Naive thymus-derived CD4-positive, alpha-beta T cell (primary cell): ENCODE measurements around the gene RNU5B-1. TPM values are rescaled to one million over a fixed set of nuclear protein-coding genes. Genes with fewer than 3 reads are reported as not detected.
A peak's percentile ranks its signal among the peaks of the same experiment; 100 is the strongest.

Experiments
- ATAC-seq: fragments of 150-1000 bp; cut with Tn5 transposase; 2 replicates; pipeline ENCODE4 v1.10.0; 2021; ENCODE audit warnings: mild to moderate bottlenecking, moderate library complexity
- CTCF ChIA-PET: fragments of 350-600 bp; sonication (Branson Sonifier 250); formaldehyde crosslinking; loops from one replicate; lab custom pipeline; 2021; ENCODE audit warnings: antibody characterized with exemption; lab: Charles Lee
- POLR2A ChIA-PET: fragments of 350-600 bp; sonication (Branson Sonifier 250); formaldehyde crosslinking; loops from one replicate; lab custom pipeline; 2021; ENCODE audit warnings: antibody characterized with exemption, inconsistent platforms; lab: Charles Lee
- DNase-seq, 9 donors: peaks; one replicate each; pipeline versions ENCODE4 v3.0.0 to v3.0.0-alpha.2; 2020 to 2022; ENCODE audit warnings: mixed read lengths in 1 of 9
- H3K27ac ChIP-seq: one replicate; pipeline ENCODE4 v1.7.0; 2013; ENCODE audit warnings: mild to moderate bottlenecking, low read depth, low read length, moderate library complexity
- H3K27me3 ChIP-seq, 2 donors: one replicate each; pipeline ENCODE4 v1.7.0; 2013; ENCODE audit warnings: low read length in 2 of 2, mild to moderate bottlenecking in 2 of 2, moderate library complexity in 2 of 2; ENCODE audit not compliant: control insufficient read depth in 2 of 2, insufficient read depth in 2 of 2
- H3K36me3 ChIP-seq, 3 experiments: 1 replicate in 2 of 3; 2 replicates in 1 of 3; pipeline ENCODE4 v1.7.0; 2013; ENCODE audit warnings: low read length in 3 of 3, mild to moderate bottlenecking in 3 of 3, moderate library complexity in 1 of 3; ENCODE audit not compliant: insufficient read depth in 3 of 3, control insufficient read depth in 2 of 3
- H3K4me1 ChIP-seq, 2 donors: one replicate each; pipeline ENCODE4 v1.7.0; 2013; ENCODE audit warnings: low read length in 2 of 2, mild to moderate bottlenecking in 2 of 2, moderate library complexity in 1 of 2; ENCODE audit not compliant: control insufficient read depth in 2 of 2, insufficient read depth in 2 of 2
- H3K4me3 ChIP-seq: 2 replicates; pipeline ENCODE4 v1.7.0; 2013; ENCODE audit warnings: mild to moderate bottlenecking, low read length
- H3K9me3 ChIP-seq, 3 experiments: 1 replicate in 2 of 3; 2 replicates in 1 of 3; pipeline ENCODE4 v1.7.0; 2013; ENCODE audit warnings: low read length in 3 of 3; ENCODE audit not compliant: control insufficient read depth in 2 of 3
- H3K27ac Mint-ChIP-seq, 9 donors: one replicate each; pipeline ENCODE4 v1.8.0; 2020 to 2022; ENCODE audit warnings: mixed read lengths in 9 of 9, mild to moderate bottlenecking in 8 of 9, moderate library complexity in 5 of 9, inconsistent platforms in 2 of 9
- H3K27me3 Mint-ChIP-seq, 5 donors: one replicate each; pipeline ENCODE4 v1.8.0; 2021 to 2022; ENCODE audit warnings: mixed read lengths in 5 of 5, mild to moderate bottlenecking in 1 of 5
- H3K36me3 Mint-ChIP-seq, 5 donors: one replicate each; pipeline ENCODE4 v1.8.0; 2020 to 2022; ENCODE audit warnings: mixed read lengths in 5 of 5, mild to moderate bottlenecking in 3 of 5, inconsistent platforms in 1 of 5
- H3K4me1 Mint-ChIP-seq, 7 donors: one replicate each; pipeline ENCODE4 v1.8.0; 2020 to 2022; ENCODE audit warnings: mixed read lengths in 7 of 7, mild to moderate bottlenecking in 3 of 7, inconsistent platforms in 1 of 7
- H3K4me3 Mint-ChIP-seq, 10 donors: one replicate each; pipeline ENCODE4 v1.8.0; 2020 to 2022; ENCODE audit warnings: mild to moderate bottlenecking in 10 of 10, mixed read lengths in 10 of 10, moderate library complexity in 6 of 10, inconsistent platforms in 2 of 10
- H3K9me3 Mint-ChIP-seq, 11 donors: one replicate each; pipeline ENCODE4 v1.8.0; 2020 to 2022; ENCODE audit warnings: mixed read lengths in 11 of 11, mild to moderate bottlenecking in 4 of 11, inconsistent platforms in 1 of 11, moderate library complexity in 1 of 11
- intact Hi-C, 2 donors: fragments of 100-400 bp; cut with micrococcal nuclease; formaldehyde crosslinking; loops; one replicate each; pipeline ENCODE4 v1.15.1; 2023
- polyA plus RNA-seq, 2 donors: library from polyadenylated mRNA; unstranded; fragments of 300-500 nt; fragmentation: Illumina TruSeq; gene quantifications; one replicate each; pipeline ENCODE4 v1.2.3, GENCODE V29; 2021
- total RNA-seq, 6 experiments: library from RNA in 5 of 6; stranded (reverse) in 5 of 6; gene quantifications; 1 replicate in 5 of 6; 2 replicates in 1 of 6; pipeline ENCODE4 v1.2.3 and lab custom pipeline; 2021 to 2026

The RNU5B-1 gene
- total RNA-seq = 10 to 100 TPM in 1 of 5 experiments, not detected in 4; 18.9 TPM
- not detected for polyA plus RNA-seq
- 3.1 reads per million, percentile 16 among the genes with 10 or more reads in this experiment for total RNA-seq (lab: John Stamatoyannopoulos, UW)

DNA sequence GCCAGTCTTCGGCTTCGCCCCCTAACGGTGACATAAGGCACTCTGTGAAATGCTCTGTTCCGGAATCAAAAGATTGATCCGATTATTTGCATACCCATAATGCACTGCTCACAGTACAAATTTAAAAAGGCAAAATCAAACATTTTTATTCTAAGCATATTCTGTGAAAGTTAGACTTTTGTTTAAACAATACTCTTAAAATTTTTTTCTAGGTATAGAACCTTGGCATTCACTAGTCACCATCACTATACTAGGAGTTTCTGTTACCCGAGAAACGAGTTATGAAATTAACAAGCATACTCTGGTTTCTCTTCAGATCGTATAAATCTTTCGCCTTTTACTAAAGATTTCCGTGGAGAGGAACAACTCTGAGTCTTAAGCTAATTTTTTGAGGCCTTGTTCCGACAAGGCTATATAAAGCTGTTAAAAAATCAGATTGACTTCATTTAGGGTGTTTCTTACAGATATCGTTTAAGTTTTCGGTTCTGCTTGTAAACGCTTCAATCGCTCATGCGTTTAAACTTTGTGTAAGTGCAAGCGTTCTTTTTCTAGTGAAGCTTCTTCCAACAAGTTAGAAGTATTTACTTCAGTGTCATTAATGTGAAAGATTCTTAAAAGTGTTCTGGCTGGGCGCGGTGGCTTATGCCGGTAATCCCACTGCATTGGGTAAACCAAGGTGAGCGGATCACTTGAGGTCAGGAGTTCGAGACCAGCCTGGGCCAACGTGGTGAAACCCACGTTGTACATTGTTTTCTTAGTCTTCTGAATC, at the start of gene RNU5B-1:
Gene RNU5B-1, plus strand, starts transcription at position 297 of the 769 bp plus-strand sequence.
- Mint-ChIP-seq H3K4me1 (peaks cover 4 to 35% (median 31%) of the 10 kb centered on the region in 7 donors), H3K36me3 (peaks cover 0 to 5% (median 0%) of the 10 kb centered on the region in 5 donors), H3K27me3 (peaks cover 0 to 11% (median 0%) of the 10 kb centered on the region in 5 donors), H3K9me3 (peaks cover 0 to 14% (median 0%) of the 10 kb centered on the region in 11 donors), H3K4me3 (peak within 1 kb of the TSS; percentile 91 to 99 (median 97)), H3K27ac (peak within 1 kb of the TSS; percentile 96 to 100 (median 99))
- intact Hi-C loops = loop anchor here (1.0 to 10.0 kb wide), 19 partner anchors 8 to 1212 kb away; partner anchors contain the start of genes CLPX (in 2 of the 2), PARP16 (in 2 of the 2), PDCD7 (in 2 of the 2) and RNU5A-1 (in 2 of the 2)
- peaks cover 0 to 9% of the 10 kb centered on the region in 2 donors for H3K4me1 ChIP-seq
- H3K27ac ChIP-seq = peak within 1 kb of the TSS; percentile 83
- no peaks in the 10 kb centered on the region for H3K9me3 ChIP-seq
- no peaks in the 10 kb centered on the region for H3K27me3 ChIP-seq
- peak; percentile 89 for ATAC-seq
- DNase-seq = peak; percentile 40 to 94 (median 88)
- CTCF ChIA-PET = interaction anchor here (1.0 to 1.2 kb wide), 2 partner anchors 10 to 14 kb away, joined by 3 read pairs; no protein-coding TSS in a partner anchor
- H3K4me3 ChIP-seq = peak within 1 kb of the TSS; percentile 60
- no peaks in the 10 kb centered on the region for H3K36me3 ChIP-seq
- POLR2A ChIA-PET = interaction anchor here (0.6 to 3.6 kb wide), 21 partner anchors 8 to 1801 kb away, joined by 3 to 52 read pairs (median 6); partner anchors contain the start of genes CLPX, PARP16, PPIB and RAB11A

DNA sequence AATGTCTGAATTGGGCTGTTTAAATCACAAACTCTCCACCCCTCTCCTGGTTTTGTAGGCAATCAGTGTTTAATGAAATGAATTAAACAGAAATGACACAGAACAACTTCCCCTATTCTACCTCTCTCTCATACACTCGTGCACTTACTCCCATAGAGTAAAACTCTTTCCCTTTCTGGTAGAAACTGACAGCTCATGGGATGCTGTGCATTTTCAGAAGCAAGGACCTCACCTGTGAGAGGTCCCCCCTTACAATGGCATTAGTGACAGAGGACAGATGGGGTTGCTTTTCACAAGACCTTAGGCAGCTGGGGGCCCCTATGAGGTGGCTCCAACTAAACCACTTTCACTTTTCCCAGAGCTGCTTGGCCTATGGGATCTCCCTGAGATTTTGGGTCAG, 49.7 kb upstream of the RNU5B-1 start:
- Mint-ChIP-seq H3K27ac (no peak overlapping the region), H3K9me3 (no peaks in the 10 kb centered on the region)

DNA sequence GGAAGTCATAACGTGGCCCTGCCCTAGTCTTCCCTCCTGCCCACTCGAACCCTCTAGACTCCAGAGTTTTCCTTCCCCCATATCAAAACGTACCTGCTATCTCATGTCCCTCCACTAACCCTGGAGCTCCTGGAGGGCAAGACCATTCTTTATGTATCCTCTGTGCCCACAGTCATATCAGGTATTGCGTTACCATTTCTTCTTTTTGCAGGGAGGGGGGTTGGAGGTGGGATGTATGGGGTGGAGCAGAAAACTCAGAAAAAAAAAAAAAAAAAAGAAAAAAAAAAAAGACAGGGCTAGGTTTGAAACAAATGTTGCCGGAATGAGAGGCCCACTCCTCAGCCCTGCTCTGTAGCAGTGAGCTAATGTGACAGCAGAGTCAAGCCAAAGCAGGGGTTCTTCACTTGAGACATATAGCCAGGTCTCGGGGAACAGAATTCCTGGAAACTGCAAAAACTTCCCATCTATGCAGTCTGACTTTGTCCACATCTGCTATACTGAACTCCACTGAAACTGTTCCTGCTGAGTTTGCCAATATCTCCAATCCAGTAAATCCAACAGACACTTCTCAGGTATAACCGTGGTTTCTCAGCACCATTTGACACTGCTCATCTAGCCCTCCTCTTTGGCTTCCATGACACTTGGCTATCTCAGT, 48.9 kb upstream of the RNU5B-1 start:
- ChIA-PET CTCF (no interaction called here), POLR2A (no interaction called here)

More for the DNA sequence above, 49.7 kb upstream of the RNU5B-1 start:
- no peaks in the 10 kb centered on the region for H3K4me1 ChIP-seq
- CTCF ChIA-PET = no interaction called here
- peaks cover 0 to 44% (median 8%) of the 10 kb centered on the region in 3 experiments for H3K36me3 ChIP-seq
- peaks cover 10 to 49% (median 30%) of the 10 kb centered on the region in 5 donors for H3K36me3 Mint-ChIP-seq
- peaks cover 0 to 10% (median 5%) of the 10 kb centered on the region in 7 donors for H3K4me1 Mint-ChIP-seq
- POLR2A ChIA-PET = no interaction called here
- H3K4me3 ChIP-seq = no peak overlapping the region
- intact Hi-C loops = no loop called here
- H3K27me3 ChIP-seq = no peaks in the 10 kb centered on the region
- no peak for DNase-seq
- H3K27ac ChIP-seq = no peak overlapping the region
- H3K27me3 Mint-ChIP-seq = no peaks in the 10 kb centered on the region
- no peak for ATAC-seq
- H3K9me3 ChIP-seq = no peaks in the 10 kb centered on the region
- H3K4me3 Mint-ChIP-seq = no peak overlapping the region

GRCh38 chr15:65258375-65259262, 45.9 kb upstream of the RNU5B-1 start:
- intact Hi-C loops = no loop called here
- H3K36me3 ChIP-seq = peaks cover 8 to 76% (median 13%) of the 10 kb centered on the region in 3 experiments
- Mint-ChIP-seq H3K4me1 (peaks cover 0 to 2% (median 0%) of the 10 kb centered on the region in 7 donors), H3K9me3 (no peaks in the 10 kb centered on the region), H3K27ac (peak overlapping the region in 1 of 9 donors; percentile 37), H3K27me3 (no peaks in the 10 kb centered on the region), H3K36me3 (peaks cover 8 to 74% (median 55%) of the 10 kb centered on the region in 5 donors), H3K4me3 (no peak overlapping the region)
- no peaks in the 10 kb centered on the region for H3K9me3 ChIP-seq
- POLR2A ChIA-PET = interaction anchor here (0.6 kb wide), 1 partner anchor 1550 kb away, joined by 3 read pairs; no protein-coding TSS in a partner anchor
- no peaks in the 10 kb centered on the region for H3K27me3 ChIP-seq
- CTCF ChIA-PET = no interaction called here
- DNase-seq (no peak), ATAC-seq (no peak)
- no peak overlapping the region for H3K27ac ChIP-seq
- H3K4me1 ChIP-seq = no peaks in the 10 kb centered on the region
- no peak overlapping the region for H3K4me3 ChIP-seq

More for the DNA sequence above, 48.9 kb upstream of the RNU5B-1 start:
- no peak overlapping the region for H3K4me3 ChIP-seq
- Mint-ChIP-seq H3K9me3 (no peaks in the 10 kb centered on the region), H3K27ac (no peak overlapping the region), H3K4me1 (peaks cover 0 to 6% (median under 1%) of the 10 kb centered on the region in 7 donors), H3K27me3 (no peaks in the 10 kb centered on the region), H3K4me3 (no peak overlapping the region), H3K36me3 (peaks cover 10 to 54% (median 37%) of the 10 kb centered on the region in 5 donors)
- DNase-seq (no peak), ATAC-seq (no peak)
- no peak overlapping the region for H3K27ac ChIP-seq
- H3K4me1 ChIP-seq = no peaks in the 10 kb centered on the region
- H3K27me3 ChIP-seq = no peaks in the 10 kb centered on the region
- no peaks in the 10 kb centered on the region for H3K9me3 ChIP-seq
- intact Hi-C loops = no loop called here
- H3K36me3 ChIP-seq = peaks cover 8 to 52% (median 8%) of the 10 kb centered on the region in 3 experiments

- Histone ChIP-seq H3K27ac (no peak overlapping the region), H3K4me1 (no peaks in the 10 kb centered on the region), H3K9me3 (no peaks in the 10 kb centered on the region), H3K27me3 (no peaks in the 10 kb centered on the region), H3K36me3 (peaks cover 8 to 77% (median 13%) of the 10 kb centered on the region in 3 experiments), H3K4me3 (no peak overlapping the region)
- ChIA-PET POLR2A (no interaction called here), CTCF (interaction anchor here (0.8 kb wide), 2 partner anchors 12 to 595 kb away, joined by 3 read pairs; no protein-coding TSS in a partner anchor)
- DNase-seq (no peak), ATAC-seq (no peak)
- H3K4me1 Mint-ChIP-seq = peaks cover 0 to 2% (median 0%) of the 10 kb centered on the region in 7 donors
- no peak overlapping the region for H3K27ac Mint-ChIP-seq
- H3K27me3 Mint-ChIP-seq = no peaks in the 10 kb centered on the region
- H3K36me3 Mint-ChIP-seq = peaks cover 6 to 68% (median 53%) of the 10 kb centered on the region in 5 donors
- H3K4me3 Mint-ChIP-seq = no peak overlapping the region
- intact Hi-C loops = no loop called here
- no peaks in the 10 kb centered on the region for H3K9me3 Mint-ChIP-seq
These were observed 45.1 kb upstream of the RNU5B-1 start for GRCh38 chr15:65259367-65259797.
